ENCODE measurements around the gene C16orf95. TPM values are rescaled to one million over a fixed set of nuclear protein-coding genes. Genes with fewer than 3 reads are reported as not detected.

C16orf95 gene
- total and polyA plus RNA-seq, 2 of the 4 experiments (the other 2 are of a cell fraction) = 2.0 to 4.7 TPM

- no peak overlapping the region for H2AK9ac ChIP-seq (replicated peaks; ENCODE audit: low read depth, low read length, poor library complexity)
Measured at GRCh38 chr16:87326151-87326571, 9.0 kb upstream of the C16orf95 start.

More at GRCh38 chr16:87326151-87326571, 9.0 kb upstream of the C16orf95 start:
- Histone ChIP-seq H3K4me3 (ENCODE audit: insufficient read depth, low read depth, low read length) (no peak overlapping the region), H3K23ac (ENCODE audit: low read depth, low read length) (no peak overlapping the region), H4K91ac (ENCODE audit: insufficient read depth, low read depth, low read length) (no peak overlapping the region), H3K9ac (ENCODE audit: low read depth, low read length) (no peak overlapping the region), H3K36me3 (ENCODE audit: control insufficient read depth, insufficient read depth, low read length) (peaks cover 23% of the 10 kb centered on the region; the same call in 1 of the 2 replicates), H3K27ac (ENCODE audit: insufficient read depth, low read length) (no peak overlapping the region), H3K27me3 (ENCODE audit: control insufficient read depth, insufficient read depth, low read length) (no peaks in the 10 kb centered on the region), H3K9me1 (ENCODE audit: insufficient read depth, low read length) (no peaks in the 10 kb centered on the region), H3K9me3 (ENCODE audit: control insufficient read depth, insufficient read depth, low read length) (no peaks in the 10 kb centered on the region), H2BK15ac (ENCODE audit: low read depth, low read length) (no peak overlapping the region), H3K79me1 (ENCODE audit: low read depth in 1 of 2, low read length in 2 of 2) (peaks cover 0 to 13% of the 10 kb centered on the region in 2 experiments; a peak in 1 of 4 replicates), H3K56ac (ENCODE audit: extremely low read depth, insufficient read depth, low read length) (no peak overlapping the region), H3K4me1 (ENCODE audit: control insufficient read depth, insufficient read depth, low read length) (peaks cover 6% of the 10 kb centered on the region; the same call in 1 of the 2 replicates), H2BK5ac (ENCODE audit: low read depth, low read length, poor library complexity, severe bottlenecking) (no peak overlapping the region), H3K14ac (replicated peaks; ENCODE audit: low read depth, low read length) (no peak overlapping the region), H4K8ac (ENCODE audit: low read depth in 2 of 2, low read length in 2 of 2) (no peak overlapping the region), H2BK120ac (ENCODE audit: low read depth, low read length) (no peak overlapping the region), H2AK5ac (ENCODE audit: low read depth, low read length) (no peak overlapping the region), H3K18ac (ENCODE audit: low read depth, low read length) (no peak overlapping the region), H3K4ac (ENCODE audit: low read depth, low read length) (no peak overlapping the region), H3K4me2 (ENCODE audit: low read depth, low read length) (no peak overlapping the region), H2AFZ (replicated peaks; ENCODE audit: low read length, poor library complexity) (no peak overlapping the region), H2BK20ac (ENCODE audit: low read depth, low read length) (no peak overlapping the region), H4K5ac (ENCODE audit: low read depth, low read length) (no peak overlapping the region), H4K20me1 (ENCODE audit: insufficient read depth, low read length) (peaks cover 14% of the 10 kb centered on the region)
- CTCF ChIA-PET = no interaction called here
- TF ChIP-seq RFX5 (IDR thresholded peaks at IDR 0.05; ENCODE audit: low read depth, low read length) (no peak), RCOR1 (IDR thresholded peaks at IDR 0.05; ENCODE audit: insufficient replicate concordance, low read length) (no peak), FOS (IDR thresholded peaks at IDR 0.05; ENCODE audit: low read depth, low read length) (no peak), ELK1 (IDR thresholded peaks at IDR 0.05; ENCODE audit: borderline replicate concordance, low read depth, low read length) (no peak), RAD21 (IDR thresholded peaks at IDR 0.05; ENCODE audit: low read length) (no peak), MAZ (IDR thresholded peaks at IDR 0.05; ENCODE audit: borderline replicate concordance, low read depth, low read length) (no peak), MAFK (IDR thresholded peaks at IDR 0.05; ENCODE audit: low read depth, low read length) (no peak), NFE2L2 (IDR thresholded peaks at IDR 0.05; ENCODE audit: low read depth, low read length) (no peak), CTCF (conservative IDR thresholded peaks at IDR 0.05; ENCODE audit: low read depth, low read length) (no peak), CHD1 (IDR thresholded peaks at IDR 0.05; ENCODE audit: low read depth, low read length) (no peak), BHLHE40 (IDR thresholded peaks at IDR 0.05; ENCODE audit: low read depth, low read length) (no peak), CEBPB (IDR thresholded peaks at IDR 0.05; ENCODE audit: low read depth, low read length) (no peak), SMC3 (IDR thresholded peaks at IDR 0.05; ENCODE audit: low read depth, low read length) (no peak), MXI1 (IDR thresholded peaks at IDR 0.05; ENCODE audit: borderline replicate concordance, low read depth, low read length) (no peak), USF2 (IDR thresholded peaks at IDR 0.05; ENCODE audit: low read depth, low read length) (no peak), POLR2A (IDR thresholded peaks at IDR 0.05; ENCODE audit: low read depth, low read length) (no peak)
- WGBS, 2 experiments (ENCODE audit: extremely low coverage in 2 of 2, insufficient read length in 1 of 2) = 86% methylated on average over 7 of the region's 11 CpGs; no CpG with 5 or more reads in 1 of the 2 experiments
- DNase-seq = no peak
- POLR2A ChIA-PET (ENCODE audit: unreplicated experiment) = interaction anchor here (0.6 kb wide), 1 partner anchor 31 kb away, joined by 8 read pairs; no protein-coding TSS in a partner anchor
- intact Hi-C loops (cut with micrococcal nuclease) = no loop called here
- dilution Hi-C loops (cut with HindIII; ENCODE audit: low sequenced_read_pairs, unreplicated experiment) = no loop called here
- no TSS peak for BruUV-seq (replicated peaks)
- in situ Hi-C loops (cut with MboI; ENCODE audit: low sequenced_read_pairs) = loop anchor here (10.0 kb wide), 1 partner anchor 309 kb away; no protein-coding TSS in a partner anchor
- ATAC-seq (ENCODE audit: low read depth) = no peak; the same call in 1 of the 2 replicates

All from IMR-90 (cell line).